Body of pancreas (tissue), 4 donors: Measurements from ENCODE around the gene WWOX. TPM values are rescaled to one million over a fixed set of nuclear protein-coding genes. Genes with fewer than 3 reads are reported as not detected.
A peak's percentile ranks its signal among the peaks of the same experiment; 100 is the strongest.

Source experiments
- ATAC-seq: fragments of 150-250 bp; one replicate; pipeline ENCODE4 v1.9.1; 2016
- DNase-seq, 4 donors: peaks; one replicate each; pipeline ENCODE4 v3.0.0-alpha.2; 2019
- H3K27ac ChIP-seq, 4 donors: fragments of 200-600 bp; sonication (generic); 1 replicate in 3 of 4; 2 replicates in 1 of 4; pipeline versions ENCODE4 v1.5.1 to v1.6.1; 2016 to 2019; ENCODE audit warnings: mild to moderate bottlenecking in 1 of 4, mixed read lengths in 1 of 4, moderate library complexity in 1 of 4
- H3K27me3 ChIP-seq, 2 donors: fragments of 200-600 bp; sonication (generic); one replicate each; pipeline ENCODE4 v1.6.0; 2016; ENCODE audit warnings: mild to moderate bottlenecking in 1 of 2
- H3K36me3 ChIP-seq, 2 donors: fragments of 200-600 bp; sonication (generic); replicated peaks in 1 of 2; 2 replicates each; pipeline ENCODE4 v1.5.1; 2016; ENCODE audit warnings: low read depth in 2 of 2; ENCODE audit not compliant: insufficient read depth in 1 of 2
- H3K4me1 ChIP-seq: fragments of 200-600 bp; sonication (generic); one replicate; pipeline ENCODE4 v1.6.0; 2016
- H3K4me3 ChIP-seq, 2 donors: fragments of 200-600 bp; sonication (generic); 1 replicate in 1 of 2; 2 replicates in 1 of 2; pipeline ENCODE4 v1.5.1; 2016 to 2019
- H3K9me3 ChIP-seq, 3 donors: fragments of 200-600 bp; sonication (generic); 1 replicate in 2 of 3; 2 replicates in 1 of 3; pipeline ENCODE4 v1.5.1; 2016
- CTCF ChIP-seq, 7 experiments: fragments of 450-650 bp in 4 of 7; fragments of 200-600 bp in 3 of 7; sonication (generic) in 3 of 7; IDR thresholded peaks; one replicate each; pipeline ENCODE4 v1.5.1; 2016 to 2019; ENCODE audit warnings: antibody characterized with exemption in 7 of 7
- POLR2A ChIP-seq, 3 donors: fragments of 450-650 bp; IDR thresholded peaks; one replicate each; pipeline ENCODE4 v1.6.1; 2016; ENCODE audit warnings: antibody characterized with exemption in 3 of 3, mild to moderate bottlenecking in 2 of 3
- WGBS, 2 donors: methylation state at CpG; one replicate each; pipeline ENCODE4 v1.1.5; 2017; 5-methylcytosine and 5-hydroxymethylcytosine counted together
- intact Hi-C: fragments of 100-400 bp; cut with DNase I; formaldehyde crosslinking; loops from one replicate; pipeline ENCODE4 v1.15.1; 2023
- total RNA-seq, 2 donors: library from RNA; depleted of rRNA; stranded (reverse); fragments of >200 nt; gene quantifications; one replicate each; pipeline ENCODE4 v1.1.0, GENCODE V29; 2016

The WWOX gene
- total RNA-seq, 2 donors from 2014 or later, result 52.7 to 67.2 TPM

- H3K4me1 ChIP-seq, result peaks cover 13% of the 10 kb centered on the region
- no peak overlapping the region for H3K27ac ChIP-seq
- no peaks in the 10 kb centered on the region for H3K36me3 ChIP-seq
- no peak for TF ChIP-seq CTCF (IDR thresholded peaks at IDR 0.05)
- no peak for TF ChIP-seq POLR2A (IDR thresholded peaks at IDR 0.05)
- H3K27me3 ChIP-seq, result no peaks in the 10 kb centered on the region
- 81 to 100% methylated on average over 4 of the region's 4 CpGs for WGBS, 2 donors
- H3K4me3 ChIP-seq, result no peak overlapping the region
- H3K9me3 ChIP-seq, result no peaks in the 10 kb centered on the region
- DNase-seq, result no peak
- intact Hi-C loops, result no loop called here
- ATAC-seq, result no peak
Observed at GRCh38 chr16:79036541-79036940, 937.1 kb downstream of the WWOX start.

- H3K4me3 ChIP-seq, result no peak overlapping the region
- TF ChIP-seq CTCF (IDR thresholded peaks at IDR 0.05) (no peak), POLR2A (IDR thresholded peaks at IDR 0.05) (no peak)
- peaks cover 13% of the 10 kb centered on the region for H3K4me1 ChIP-seq
- DNase-seq (peak in 3 of 4 donors; percentile 7 to 31 (median 16)), ATAC-seq (no peak)
- H3K27me3 ChIP-seq, result no peaks in the 10 kb centered on the region
- no peak overlapping the region for H3K27ac ChIP-seq
- H3K9me3 ChIP-seq, result no peaks in the 10 kb centered on the region
- intact Hi-C loops, result no loop called here
- no peaks in the 10 kb centered on the region for H3K36me3 ChIP-seq
- 24 to 25% methylated on average over 10 of the region's 10 CpGs for WGBS, 2 donors
Observed at GRCh38 chr16:79037521-79038373, 938.3 kb downstream of the WWOX start.

GRCh38 chr16:79041206-79041605 is 941.8 kb downstream of the WWOX start:
- peaks cover 13% of the 10 kb centered on the region for H3K4me1 ChIP-seq
- intact Hi-C loops, result no loop called here
- 81 to 83% methylated on average over 7 to 8 of the region's 8 CpGs for WGBS, 2 donors

GRCh38 chr16:79042141-79042540 is 942.7 kb downstream of the WWOX start:
- intact Hi-C loops, result no loop called here
- Histone ChIP-seq H3K36me3 (no peaks in the 10 kb centered on the region), H3K9me3 (no peaks in the 10 kb centered on the region), H3K4me3 (no peak overlapping the region), H3K4me1 (peaks cover 11% of the 10 kb centered on the region), H3K27ac (no peak overlapping the region), H3K27me3 (no peaks in the 10 kb centered on the region)
- no peak for DNase-seq
- TF ChIP-seq CTCF (IDR thresholded peaks at IDR 0.05), result no peak
- TF ChIP-seq POLR2A (IDR thresholded peaks at IDR 0.05), result no peak
- no peak for ATAC-seq
- 94 to 98% methylated on average over 2 of the region's 2 CpGs for WGBS, 2 donors

More at GRCh38 chr16:79041206-79041605, 941.8 kb downstream of the WWOX start:
- H3K27me3 ChIP-seq, result no peaks in the 10 kb centered on the region
- H3K36me3 ChIP-seq, result no peaks in the 10 kb centered on the region
- H3K27ac ChIP-seq, result no peak overlapping the region
- no peak for ATAC-seq
- H3K4me3 ChIP-seq, result no peak overlapping the region
- no peak for DNase-seq
- no peaks in the 10 kb centered on the region for H3K9me3 ChIP-seq
- TF ChIP-seq POLR2A (IDR thresholded peaks at IDR 0.05) (no peak), CTCF (IDR thresholded peaks at IDR 0.05) (no peak)

- no peak overlapping the region for H3K4me3 ChIP-seq
- H3K9me3 ChIP-seq, result no peaks in the 10 kb centered on the region
- H3K27ac ChIP-seq, result no peak overlapping the region
- WGBS, 2 donors, result 46 to 56% methylated on average over 3 of the region's 3 CpGs
- H3K4me1 ChIP-seq, result peaks cover 3% of the 10 kb centered on the region
- DNase-seq, result no peak
- H3K27me3 ChIP-seq, result no peaks in the 10 kb centered on the region
- ATAC-seq, result no peak
- no peaks in the 10 kb centered on the region for H3K36me3 ChIP-seq
- intact Hi-C loops, result no loop called here
- TF ChIP-seq POLR2A (IDR thresholded peaks at IDR 0.05) (no peak), CTCF (IDR thresholded peaks at IDR 0.05) (no peak)
Observed at GRCh38 chr16:79042886-79043285, 943.4 kb downstream of the WWOX start.
